NCI-H774 (cell line): Measurements from ENCODE around the gene FAM222A.
"Not testable (repeated sequence)": the region's sequence is repeated elsewhere in the genome, so short reads cannot be mapped to it uniquely, and the experiment has no call there.

Source experiments
- DNase-seq: peaks from one replicate; lab custom pipeline; 2025; lab: John Stamatoyannopoulos, UW

FAM222A gene

DNA sequence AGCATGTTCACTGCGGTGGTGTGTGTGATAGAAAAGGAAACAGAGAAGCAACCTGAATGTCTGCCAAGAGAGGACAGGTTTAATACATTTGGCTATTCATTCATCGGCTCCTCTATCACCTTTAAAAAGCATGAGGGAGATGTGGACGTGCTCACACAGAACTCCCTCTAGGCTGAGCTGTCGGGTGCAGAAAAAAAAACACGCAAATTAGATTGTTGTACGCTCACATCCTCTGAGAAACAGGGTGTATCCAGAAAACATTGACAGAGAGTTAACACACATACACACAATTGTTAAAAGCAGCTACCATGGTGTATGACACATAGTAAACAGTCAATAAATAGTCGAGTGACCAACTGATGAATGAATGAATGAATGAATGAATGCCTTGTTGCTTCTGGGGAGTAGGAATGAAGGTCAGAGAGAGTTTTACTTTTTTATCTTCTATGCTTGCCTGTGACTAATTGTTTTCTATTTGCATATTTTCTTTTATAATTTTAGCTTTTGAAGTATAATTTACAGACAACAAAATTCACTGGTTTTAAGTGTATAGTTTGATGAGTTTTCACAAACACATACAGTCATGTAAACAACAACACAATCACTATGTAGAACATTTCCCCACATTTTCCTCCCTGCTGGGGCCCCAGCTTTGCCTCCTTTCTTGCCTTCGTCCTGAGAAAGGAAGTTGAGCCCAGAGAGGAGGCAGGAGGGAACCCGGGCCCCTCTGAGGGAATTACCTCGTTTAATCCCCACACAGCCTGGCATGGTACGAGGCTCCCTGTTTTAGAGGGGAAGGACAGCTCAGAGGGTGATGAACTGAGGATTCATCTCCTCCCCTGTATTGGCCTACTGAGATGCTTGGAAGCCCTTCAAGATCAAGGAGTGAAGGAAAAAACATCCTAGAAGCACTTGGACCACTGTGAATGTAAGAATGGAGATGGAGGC lies 19.7 kb upstream of the FAM222A start:
- no peak for DNase-seq

DNA sequence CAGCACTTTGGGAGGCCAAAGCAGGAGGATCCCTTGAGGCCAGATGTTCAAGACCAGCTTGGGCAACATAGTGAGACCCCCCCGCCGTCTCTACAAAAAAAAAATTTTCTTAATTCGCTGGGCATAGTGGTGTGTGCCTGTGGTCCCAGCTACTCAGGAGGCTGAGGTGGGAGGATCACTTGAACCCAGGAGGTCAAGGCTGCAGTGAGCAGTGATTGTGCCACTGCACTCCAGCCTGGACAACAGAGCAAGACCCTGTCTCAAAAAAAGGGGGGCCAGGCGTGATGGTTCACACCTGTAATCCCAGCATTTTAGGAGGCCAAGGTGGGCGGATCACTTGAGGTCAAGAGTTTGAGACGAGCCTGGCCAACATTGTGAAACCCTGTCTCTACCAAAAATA lies 19.0 kb upstream of the FAM222A start:
- not testable (repeated sequence) for DNase-seq

DNA sequence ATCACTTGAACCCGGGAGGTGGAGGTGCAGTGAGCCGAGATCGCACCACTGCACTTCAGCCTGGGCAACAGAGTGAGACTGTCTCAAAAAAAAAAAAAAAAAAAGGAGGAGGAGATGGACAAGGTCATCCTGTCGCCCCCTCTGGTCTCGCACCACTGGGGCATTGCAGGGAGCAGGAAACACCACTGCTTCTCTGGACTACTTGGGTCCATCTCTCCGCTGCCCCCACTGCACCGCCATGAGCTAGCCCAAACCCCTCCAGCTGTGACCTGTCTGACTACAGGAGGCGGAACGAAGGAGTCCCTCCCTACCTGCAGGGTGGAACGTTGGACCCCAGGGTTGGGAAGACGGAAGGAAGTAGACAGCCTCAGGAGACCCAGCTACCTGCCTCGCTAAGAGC lies 18.2 kb upstream of the FAM222A start:
- DNase-seq, result no peak

DNA sequence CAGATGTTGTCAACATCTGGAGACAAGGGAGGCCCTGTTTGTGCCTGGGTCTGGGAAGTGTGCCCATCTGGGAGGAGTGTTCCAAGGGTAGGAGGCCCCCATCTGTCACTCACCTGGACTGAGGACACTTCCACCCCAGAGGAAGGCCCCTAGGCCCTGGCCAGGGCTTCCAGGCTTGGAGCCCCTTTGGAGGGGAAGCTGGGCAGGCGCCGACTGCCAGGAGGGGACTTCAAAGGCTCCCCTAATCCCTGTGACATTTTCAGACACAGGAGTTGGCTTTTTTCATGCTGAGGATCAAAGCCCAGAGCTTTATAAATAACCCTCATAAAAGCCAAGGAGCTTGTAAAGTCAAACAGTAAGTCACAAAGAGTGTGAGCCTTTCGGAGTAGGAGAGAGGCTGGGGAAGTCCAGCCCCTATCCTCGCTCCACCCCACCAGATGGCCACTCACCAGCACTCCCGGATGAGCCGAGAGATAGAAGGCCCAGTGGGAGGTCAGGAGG lies 17.6 kb upstream of the FAM222A start:
- DNase-seq, result no peak

DNA sequence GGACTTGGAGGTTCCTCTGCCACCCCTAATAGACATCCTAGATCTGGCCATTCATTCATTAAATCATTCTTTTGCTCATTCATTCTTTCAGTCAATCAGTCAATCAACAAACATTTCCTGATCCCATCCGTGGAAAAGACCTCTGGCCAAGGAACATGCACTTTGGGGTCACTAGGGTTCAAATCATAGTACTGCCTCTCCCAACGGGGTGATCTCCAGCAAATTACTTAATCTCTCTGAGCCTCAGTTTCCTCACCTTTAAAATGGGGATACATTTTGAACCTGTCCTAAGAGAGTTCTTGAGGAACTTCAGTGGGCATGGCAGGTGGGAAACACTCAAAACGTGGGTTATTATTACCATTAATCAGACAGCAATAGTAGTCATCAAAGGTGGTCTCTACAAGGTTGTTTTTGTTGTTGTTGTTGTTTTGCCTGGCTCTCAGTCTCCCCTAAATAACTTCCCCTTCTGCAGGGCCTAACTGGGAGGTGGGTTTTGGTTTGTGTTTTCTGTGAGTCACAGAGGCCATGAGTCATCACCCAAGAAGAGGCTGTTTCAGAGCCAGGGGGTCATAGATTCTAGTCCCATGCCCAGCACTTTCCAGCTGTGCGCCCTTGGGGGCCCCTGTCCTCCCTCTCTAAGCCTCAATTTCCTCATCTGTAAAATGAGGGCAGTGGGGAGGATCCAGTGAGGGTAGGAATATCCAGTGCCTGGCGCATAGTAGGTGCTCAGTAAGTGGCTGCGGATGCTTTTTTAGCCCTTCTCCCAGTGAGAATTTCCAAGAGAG lies 16.9 kb upstream of the FAM222A start:
- DNase-seq, result no peak

DNA sequence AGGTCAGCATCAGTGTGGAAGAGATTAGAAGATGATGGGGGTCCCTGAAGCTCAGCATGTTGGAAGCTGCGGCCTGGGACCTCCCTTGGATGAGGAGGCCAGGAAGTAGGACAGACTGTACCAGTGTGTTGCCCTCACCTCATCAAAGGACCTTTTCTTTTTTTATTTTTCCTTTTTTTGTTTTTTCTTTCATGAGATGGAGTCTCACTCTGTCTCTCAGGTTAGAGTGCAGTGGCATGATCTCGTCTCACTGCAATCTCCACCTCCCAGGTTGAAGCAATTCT lies 16.4 kb upstream of the FAM222A start:
- DNase-seq, result no peak

DNA sequence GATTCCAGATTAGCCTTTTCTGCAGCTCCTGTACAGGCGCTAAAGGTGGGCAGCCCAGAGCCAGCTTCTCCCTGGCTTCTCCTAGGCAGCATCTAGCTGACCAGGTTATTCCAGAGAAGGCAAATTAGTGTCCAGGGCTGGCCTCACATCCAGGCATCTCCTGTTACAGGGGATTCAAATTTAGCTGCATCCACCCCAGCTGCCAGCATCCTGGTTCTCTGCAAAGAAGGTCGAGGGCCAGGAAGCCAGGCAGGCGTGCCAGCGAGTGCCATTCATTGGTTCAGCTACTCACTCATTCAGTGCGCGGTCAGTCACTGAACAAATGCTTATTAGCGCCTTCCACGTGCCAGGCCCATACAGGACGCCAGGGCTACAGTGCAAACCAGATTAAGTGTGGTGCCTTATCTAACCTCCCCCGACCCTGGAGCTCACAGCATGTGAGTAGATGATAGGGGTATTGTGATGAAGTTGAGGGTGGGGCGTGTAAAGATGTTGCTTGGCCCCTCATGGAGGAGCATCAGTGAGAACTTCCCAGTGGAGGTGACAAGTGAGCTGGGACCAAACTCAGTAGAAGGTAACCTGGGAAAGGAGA lies 15.7 kb upstream of the FAM222A start:
- no peak for DNase-seq

DNA sequence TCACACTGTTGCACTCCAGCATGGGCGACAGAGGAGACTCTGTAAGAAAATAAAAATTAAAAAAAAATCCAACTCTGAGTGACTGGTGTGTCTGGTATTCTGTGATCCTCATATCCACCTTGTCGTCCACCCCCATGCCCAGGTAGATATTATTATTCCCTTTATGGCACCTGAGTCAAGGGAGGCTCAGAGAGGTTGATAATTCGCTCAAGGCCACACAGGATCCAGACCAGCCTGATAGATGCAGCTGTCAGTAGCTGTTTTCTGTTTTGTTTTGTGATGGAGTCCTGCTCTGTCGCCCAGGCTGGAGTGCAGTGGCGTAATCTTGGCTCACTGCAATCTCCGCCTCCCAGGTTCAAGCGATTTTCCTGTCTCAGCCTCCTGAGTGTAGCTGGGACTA lies 14.8 kb upstream of the FAM222A start:
- DNase-seq, result no peak

DNA sequence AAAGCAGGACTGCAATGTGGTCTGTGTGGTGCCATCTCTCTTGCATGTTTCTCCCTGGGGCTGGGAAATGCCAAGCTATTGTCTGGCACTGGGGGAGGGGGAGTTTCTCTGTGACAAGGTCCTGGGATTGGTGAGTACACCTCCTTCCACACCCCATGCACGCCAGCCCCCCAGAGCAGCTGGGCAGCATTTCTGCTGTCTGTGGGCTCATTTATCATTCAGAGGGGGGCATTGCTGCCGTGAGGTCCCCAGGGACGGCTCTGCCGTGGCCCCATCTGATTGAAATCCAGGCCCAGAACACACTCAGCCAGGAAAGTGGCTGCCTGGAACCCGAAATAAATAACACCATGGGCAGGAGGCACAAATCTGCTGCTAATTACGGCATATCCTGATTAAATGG lies 12.6 kb upstream of the FAM222A start:
- no peak for DNase-seq

DNA sequence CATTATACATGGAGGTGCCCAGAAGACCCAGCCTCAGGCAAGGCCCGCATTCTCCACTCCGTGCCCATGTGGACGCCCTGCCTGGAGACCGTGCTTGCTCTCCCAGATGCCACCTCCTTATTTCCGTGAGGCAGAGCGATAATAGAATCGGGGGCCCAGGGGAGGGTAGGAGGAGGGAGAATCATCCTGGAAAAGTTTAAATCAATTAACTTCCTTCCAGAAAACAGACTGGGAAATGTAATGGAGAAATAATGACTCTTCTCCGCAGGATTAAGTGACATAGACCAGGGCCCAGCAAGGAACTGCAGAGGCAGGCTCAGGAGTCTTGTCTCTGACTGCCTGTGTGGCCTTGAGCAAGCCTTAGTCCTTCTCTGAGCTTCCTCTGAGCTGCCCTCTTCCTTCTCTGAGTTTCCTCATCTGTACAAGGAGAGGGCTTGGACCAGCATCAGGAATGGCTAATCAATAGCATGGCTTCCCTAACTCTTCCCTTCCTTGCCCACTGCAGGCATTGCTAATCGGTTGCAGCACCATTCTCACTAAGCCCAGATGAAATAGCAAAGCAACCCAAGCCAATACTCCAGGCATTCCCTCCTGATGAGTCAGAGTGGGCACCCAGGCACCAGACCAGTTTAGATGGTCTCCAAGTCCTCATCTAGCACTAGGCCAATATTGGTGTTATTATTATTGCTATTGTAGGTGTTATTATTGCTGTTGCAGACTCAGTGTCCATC lies 11.3 kb upstream of the FAM222A start:
- no peak for DNase-seq

DNA sequence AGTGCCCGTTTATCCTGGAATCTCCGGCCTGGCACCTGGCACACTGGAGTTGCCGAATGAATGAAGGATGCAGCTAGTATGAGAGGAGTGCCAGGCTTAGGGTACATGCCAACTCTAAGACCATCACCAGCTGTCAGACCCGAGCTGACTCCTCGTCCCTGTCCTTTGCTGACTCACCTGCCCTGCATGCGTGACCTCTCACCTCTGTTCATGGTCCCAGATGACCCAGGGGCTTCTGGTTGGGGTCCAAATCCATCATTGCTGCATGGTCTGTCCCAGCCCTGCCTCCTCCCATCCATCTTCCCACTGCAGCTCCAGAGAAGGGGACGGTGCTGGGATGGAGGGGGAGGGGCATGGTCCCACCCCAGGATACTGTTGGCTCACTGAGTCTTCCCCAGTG lies 9.9 kb upstream of the FAM222A start:
- DNase-seq, result no peak

DNA sequence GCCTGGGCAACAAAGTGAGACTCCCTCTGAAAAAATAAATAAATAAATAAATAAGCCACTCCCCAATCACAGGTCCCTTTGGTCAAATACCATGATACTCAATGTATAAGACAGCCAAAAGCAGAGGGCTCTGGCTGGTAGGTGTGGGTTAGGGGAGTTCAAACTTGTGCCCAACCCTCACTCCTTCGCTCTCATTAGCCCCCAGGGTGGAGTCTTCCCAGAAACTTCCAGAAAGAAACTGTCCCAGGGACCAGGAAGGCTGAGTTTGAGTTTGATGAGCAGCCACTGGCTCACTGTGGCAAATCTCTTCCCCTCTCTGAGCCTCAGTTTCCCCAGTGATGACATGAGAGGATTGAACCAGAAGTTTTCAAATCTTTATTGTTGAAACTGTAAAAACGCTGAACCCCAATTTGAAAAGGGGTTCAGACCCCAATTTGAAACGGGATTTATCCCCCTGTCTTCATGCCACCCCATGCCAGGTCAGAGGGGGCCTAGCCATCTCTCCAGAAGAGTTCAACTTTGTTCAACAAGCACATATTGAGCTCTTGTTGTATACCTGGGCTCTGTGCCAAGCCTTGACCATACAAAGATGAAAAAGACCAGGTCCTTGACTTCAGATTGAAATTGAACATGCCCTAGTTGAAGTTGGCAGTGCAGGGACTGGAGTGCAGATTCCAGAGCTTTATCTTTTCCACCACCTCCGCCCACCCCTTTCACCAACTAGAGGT lies 9.1 kb upstream of the FAM222A start:
- no peak for DNase-seq

DNA sequence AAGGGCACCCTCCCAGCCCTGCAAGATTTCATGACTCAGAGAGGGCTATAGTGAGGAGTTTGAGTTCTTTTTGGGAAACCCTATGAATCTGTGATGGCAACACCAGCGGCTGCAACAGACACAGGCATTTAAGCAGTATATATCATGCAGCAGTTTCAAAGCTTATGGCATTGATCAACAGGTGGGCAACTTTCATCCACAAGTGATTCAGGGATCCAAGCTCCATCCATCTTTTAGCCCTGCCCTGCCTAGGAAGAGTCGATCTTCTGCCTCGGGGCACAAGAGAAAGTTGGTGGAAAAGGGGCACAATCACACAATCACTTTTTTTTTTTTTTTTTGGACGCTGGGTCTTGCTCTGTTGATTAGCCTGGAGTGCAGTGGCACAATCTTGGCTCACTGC lies 8.3 kb upstream of the FAM222A start:
- DNase-seq, result no peak

DNA sequence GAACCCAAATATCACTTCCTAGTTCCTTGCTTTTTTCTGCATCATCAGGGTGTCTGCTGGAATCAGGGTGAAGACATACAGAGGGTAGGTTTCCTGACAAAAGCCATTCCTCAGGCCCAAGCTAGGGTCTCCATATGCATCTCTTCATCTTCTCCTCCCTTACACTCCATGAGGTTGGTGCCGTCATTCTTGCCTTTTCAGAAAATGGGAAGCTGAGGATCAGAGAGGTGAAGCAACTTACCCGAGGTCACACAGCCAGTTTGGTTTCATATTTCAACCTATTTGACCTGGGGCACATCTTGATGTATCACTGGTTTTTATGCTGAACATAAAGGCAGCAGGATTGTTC lies 7.3 kb upstream of the FAM222A start:
- no peak for DNase-seq

DNA sequence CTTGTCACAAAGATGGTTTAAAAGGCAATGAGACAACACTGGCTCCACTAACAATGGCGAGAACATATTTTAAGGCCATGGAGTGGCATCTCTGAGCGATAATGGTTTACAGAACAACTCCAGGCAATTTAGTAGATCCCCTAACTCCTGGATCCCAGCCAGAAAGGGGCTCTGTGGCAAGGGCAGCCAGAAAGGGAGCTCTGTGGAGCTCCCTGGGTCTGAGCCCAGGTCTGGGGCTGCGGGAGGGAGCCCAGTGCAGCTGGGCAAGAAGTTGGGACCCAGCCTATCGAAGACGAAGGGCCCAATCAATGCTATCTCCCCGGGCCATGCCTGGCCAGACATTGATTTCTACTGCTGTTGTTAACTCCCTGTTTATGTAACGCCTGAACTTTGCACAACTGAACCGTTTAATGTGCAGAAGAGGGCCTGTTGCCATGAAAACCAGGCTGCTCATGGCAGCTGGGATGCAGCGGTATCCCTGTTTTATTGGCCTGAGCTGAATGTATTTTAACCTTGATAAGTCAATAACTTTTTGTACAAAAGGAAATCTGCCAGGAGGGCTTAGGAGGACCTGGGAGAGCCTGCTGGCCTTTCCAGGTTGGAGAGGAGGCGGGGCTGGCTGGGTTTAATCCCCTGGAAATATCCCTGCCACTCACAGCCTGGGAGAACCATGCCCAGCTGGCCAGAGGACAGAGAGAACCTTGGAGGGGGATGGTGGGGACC lies 6.7 kb upstream of the FAM222A start:
- DNase-seq, result no peak

DNA sequence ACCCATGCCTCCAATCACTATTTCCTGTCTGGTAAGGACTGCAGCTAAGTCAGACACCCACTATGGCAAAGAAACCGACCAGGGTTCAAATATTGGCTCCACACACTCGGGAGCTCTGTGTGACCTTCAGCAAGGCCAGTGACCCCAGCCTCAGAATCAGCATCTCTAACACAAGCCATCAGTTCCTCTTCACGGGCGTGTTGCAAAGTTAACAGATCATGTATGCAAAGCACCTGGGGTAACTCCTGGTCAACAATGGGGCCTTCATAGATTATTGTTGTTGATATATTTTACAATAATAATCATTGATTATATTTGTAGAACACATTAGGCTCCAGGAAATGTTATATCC lies 6.2 kb upstream of the FAM222A start:
- DNase-seq, result no peak

DNA sequence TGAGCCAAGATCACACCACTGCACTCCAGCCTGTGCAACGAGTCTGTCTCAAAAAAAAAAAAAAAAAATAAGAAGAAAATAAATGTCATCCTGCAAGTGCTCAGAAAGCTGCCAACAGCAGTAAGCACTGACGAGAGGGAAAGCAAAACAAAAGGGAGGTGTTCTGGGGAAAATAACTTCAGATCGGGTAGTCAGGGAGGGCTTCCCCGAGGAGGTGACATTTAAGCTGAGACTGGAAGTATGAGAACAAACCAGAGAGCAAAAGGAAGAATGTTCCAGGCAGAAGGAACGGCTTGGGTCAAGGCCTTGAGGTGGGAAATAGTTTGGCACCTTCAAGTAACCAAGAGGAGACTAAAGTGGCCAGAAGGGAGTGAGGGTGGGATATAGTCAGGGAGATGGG lies 4.7 kb upstream of the FAM222A start:
- no peak for DNase-seq

DNA sequence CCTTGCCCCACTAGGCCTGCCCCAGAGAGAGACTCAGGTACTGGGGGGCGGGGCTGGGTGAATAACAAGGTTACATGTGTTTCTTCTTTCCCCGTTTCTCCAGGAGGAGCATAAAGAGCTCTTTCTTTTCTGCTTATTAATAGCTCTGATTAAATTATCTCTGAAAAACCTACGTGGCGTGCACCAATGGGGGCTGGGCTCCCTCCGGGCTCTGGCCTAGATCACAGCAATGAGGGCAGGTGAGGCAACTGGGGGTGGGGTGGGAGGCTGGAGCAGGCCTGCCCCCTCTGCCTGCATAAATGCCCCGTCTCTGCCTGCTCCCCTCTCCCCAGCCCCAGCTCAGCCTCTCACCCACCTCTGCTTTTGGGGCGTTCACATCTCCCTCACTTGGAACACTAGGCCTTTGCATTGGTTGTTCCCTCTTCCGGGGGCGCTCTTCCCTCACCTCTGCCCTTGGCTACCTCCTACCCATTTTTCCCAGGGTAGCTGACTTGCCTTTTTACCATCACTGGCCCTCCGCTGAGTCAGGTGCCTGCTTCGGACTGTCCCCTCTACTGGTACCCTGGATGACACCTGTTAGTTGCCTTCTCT lies 4.1 kb upstream of the FAM222A start:
- DNase-seq, result no peak

DNA sequence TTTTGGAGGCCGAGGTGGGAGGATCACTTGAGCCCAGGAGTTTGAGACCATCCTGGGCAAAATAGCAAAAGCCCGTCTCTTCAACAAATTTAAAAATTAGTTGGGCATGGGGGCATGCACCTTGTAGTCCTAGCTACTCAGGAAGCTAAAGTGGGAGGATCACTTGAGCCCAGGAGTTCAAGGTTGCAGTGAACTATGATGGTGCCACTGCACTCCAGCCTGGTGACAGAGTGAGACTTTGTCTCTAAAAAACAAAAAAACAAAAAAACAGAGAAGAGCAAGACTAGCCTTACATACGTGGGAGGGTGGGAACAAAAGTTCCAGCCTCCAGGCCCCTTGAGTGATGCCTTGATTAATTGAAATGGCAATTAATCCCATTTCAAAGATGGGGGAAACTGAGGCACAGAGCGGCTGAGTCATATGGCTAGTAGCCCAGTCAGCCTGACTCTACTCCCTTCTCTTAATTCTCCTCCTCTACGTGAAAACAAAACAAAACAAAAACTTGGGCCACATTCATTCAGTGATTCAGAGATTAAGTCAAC lies 3.3 kb upstream of the FAM222A start:
- DNase-seq, result no peak
